ENCODE data around the gene SCYGR2.

DNA sequence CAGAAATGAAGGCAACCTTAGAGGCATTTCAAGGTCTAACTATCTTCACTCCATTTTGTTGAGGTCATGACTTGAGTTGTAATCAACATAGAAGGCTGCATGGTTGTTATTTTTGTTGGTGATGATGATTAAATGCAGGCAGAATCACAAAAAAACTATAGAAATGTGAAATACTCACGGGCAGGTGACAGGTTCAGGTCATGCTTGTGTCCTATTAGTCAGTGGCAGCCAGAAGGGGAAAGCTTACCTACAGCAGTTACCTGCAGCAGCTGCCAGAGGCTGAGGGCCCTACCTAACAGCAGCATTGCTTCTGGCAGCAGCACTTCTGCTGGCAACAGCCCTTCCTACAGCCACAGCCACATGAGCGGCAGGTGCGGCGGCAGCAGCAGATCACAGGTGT lies 15.6 kb downstream of the SCYGR2 start:
- no peak for TF ChIP-seq CHD2 (IDR thresholded peaks at IDR 0.05; ENCODE audit: low read length)
- no peak for TF ChIP-seq RAD21 (IDR thresholded peaks at IDR 0.05 in 1 of 2, conservative IDR thresholded peaks at IDR 0.05 in 1 of 2; ENCODE audit: low read depth in 2 of 2, low read length in 2 of 2)
- TF ChIP-seq, protein P1, sequence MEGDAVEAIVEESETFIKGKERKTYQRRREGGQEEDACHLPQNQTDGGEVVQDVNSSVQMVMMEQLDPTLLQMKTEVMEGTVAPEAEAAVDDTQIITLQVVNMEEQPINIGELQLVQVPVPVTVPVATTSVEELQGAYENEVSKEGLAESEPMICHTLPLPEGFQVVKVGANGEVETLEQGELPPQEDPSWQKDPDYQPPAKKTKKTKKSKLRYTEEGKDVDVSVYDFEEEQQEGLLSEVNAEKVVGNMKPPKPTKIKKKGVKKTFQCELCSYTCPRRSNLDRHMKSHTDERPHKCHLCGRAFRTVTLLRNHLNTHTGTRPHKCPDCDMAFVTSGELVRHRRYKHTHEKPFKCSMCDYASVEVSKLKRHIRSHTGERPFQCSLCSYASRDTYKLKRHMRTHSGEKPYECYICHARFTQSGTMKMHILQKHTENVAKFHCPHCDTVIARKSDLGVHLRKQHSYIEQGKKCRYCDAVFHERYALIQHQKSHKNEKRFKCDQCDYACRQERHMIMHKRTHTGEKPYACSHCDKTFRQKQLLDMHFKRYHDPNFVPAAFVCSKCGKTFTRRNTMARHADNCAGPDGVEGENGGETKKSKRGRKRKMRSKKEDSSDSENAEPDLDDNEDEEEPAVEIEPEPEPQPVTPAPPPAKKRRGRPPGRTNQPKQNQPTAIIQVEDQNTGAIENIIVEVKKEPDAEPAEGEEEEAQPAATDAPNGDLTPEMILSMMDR (IDR thresholded peaks at IDR 0.05; ENCODE audit: control extremely low read depth in 1 of 3, insufficient read depth in 1 of 3, low read depth in 1 of 3, low read length in 3 of 3), result no peak
- TF ChIP-seq GABPA (IDR thresholded peaks at IDR 0.05; ENCODE audit: borderline replicate concordance, insufficient read depth, low read length), result no peak
- TF ChIP-seq CREB1 (IDR thresholded peaks at IDR 0.05), result no peak
- TF ChIP-seq CEBPB (IDR thresholded peaks at IDR 0.05; ENCODE audit: low read depth, low read length), result no peak
- no peak for TF ChIP-seq GTF2F1 (IDR thresholded peaks at IDR 0.05; ENCODE audit: borderline replicate concordance, low read depth, low read length)
- no peak for TF ChIP-seq KDM1A (IDR thresholded peaks at IDR 0.05; ENCODE audit: borderline replicate concordance, low read length)
- no peak for TF ChIP-seq RXRA (IDR thresholded peaks at IDR 0.05; ENCODE audit: insufficient read depth, low read depth, low read length)
- no peak for TF ChIP-seq TBP (IDR thresholded peaks at IDR 0.05; ENCODE audit: low read depth, low read length)
- TF ChIP-seq TAF1 (IDR thresholded peaks at IDR 0.05; ENCODE audit: low read depth, low read length), result no peak
- TF ChIP-seq RNF2 (IDR thresholded peaks at IDR 0.05; ENCODE audit: borderline replicate concordance, low read depth, low read length, missing control alignments, poor library complexity, severe bottlenecking), result no peak
- TF ChIP-seq ZNF274 (IDR thresholded peaks at IDR 0.05; ENCODE audit: borderline replicate concordance, extremely low read depth, low read length), result no peak
